Measurements from ENCODE around the gene DTNB.

DTNB gene

DNA sequence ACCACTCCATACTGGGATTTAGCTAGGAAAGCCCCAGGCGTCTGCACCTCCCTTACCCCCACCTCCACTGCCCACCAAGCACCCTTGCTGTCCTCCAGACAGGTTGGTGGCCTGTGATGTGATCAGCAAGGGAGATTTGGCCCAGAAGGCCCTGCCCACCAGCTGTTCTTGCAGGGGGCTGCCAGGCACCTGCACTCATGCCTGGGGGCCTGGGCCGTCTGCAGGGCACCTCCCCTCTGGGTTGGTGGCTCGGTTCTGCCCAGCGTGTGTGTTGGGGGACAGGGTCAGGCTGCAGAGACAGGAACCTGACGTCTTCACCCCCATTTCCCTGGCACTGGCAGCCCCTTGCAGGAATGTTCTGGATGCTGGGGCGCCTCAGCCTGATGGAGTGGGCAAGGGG lies 337.4 kb downstream of the DTNB start:
- no peak for DNase-seq

DNA sequence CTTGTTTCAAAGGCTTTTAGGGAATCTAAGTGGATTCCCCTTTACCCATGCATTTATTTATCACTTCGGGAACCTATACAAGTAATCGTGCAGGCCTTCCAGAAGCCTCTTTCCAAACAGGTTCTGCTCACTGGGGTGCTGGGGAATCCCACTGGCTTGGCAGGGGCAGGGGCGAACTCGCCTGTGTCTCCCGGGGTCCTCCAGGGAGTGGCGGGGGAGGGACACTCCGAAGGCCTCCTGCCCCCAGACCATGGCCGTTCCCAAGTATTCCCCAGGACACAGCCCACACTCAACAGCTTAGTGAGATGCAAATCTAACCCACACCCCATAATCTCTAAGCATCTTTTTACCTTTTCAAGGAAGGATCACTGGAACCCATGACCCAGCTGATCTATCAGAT lies 338.2 kb downstream of the DTNB start:
- no peak for DNase-seq

DNA sequence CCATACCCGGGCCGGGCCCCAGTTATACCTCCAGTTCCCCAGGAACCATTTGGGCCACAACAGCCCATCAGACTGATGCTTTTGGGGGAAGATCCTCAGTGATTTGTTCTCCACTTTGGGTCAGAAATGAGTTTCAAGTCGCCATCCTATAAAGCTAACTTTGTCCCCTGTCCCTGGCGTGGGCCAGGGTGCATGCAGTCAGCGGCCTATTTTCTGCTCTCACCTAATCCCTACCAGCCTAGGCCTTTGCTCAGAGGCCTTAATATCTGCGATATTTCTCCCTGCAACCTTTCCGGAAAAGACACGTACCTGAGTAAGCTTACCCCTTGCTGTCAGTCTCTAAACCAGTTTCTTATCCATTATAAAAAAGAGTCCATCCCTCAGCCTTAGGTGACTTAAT lies 338.9 kb downstream of the DTNB start:
- no peak for DNase-seq

DNA sequence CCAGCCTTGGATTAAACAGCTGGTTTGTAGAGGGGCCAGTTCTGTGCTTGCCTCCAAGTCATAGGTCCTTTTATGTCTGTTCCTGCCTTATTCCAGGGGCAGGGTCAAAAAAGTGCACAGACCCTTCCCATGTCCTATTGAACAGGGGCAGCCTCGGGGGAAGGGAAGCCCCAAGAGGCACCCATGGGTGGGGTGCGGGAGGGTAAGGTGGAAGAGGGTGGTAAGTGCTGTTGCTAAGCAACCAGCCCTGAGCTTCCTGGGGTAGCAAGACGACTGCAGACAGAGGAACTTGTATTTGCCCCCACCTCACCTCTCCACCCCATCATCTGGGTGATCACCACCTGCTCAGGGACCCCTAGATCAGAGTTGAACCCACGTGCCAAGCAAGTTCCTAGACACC lies 339.4 kb downstream of the DTNB start:
- no peak for DNase-seq

DNA sequence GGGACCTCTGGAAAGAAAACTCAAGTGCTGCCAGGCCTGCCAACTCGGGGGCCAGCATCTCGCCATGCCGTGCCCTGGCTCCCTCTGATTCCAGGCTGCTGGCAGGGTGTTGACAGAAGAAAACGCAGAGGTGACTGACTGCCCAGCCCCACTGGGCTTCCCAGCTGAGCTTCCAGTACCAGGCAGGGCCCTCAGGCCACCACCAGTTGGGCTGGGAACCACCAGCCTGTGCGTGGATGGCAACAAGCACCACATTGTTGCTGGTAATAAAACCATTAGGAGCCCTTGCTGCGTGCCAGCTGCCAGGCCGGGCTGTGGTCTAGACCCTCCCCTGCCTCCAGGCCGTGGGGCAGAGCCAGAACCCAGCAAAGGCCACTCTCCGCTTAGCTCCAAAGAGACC lies 340.8 kb downstream of the DTNB start:
- DNase-seq = no peak

DNA sequence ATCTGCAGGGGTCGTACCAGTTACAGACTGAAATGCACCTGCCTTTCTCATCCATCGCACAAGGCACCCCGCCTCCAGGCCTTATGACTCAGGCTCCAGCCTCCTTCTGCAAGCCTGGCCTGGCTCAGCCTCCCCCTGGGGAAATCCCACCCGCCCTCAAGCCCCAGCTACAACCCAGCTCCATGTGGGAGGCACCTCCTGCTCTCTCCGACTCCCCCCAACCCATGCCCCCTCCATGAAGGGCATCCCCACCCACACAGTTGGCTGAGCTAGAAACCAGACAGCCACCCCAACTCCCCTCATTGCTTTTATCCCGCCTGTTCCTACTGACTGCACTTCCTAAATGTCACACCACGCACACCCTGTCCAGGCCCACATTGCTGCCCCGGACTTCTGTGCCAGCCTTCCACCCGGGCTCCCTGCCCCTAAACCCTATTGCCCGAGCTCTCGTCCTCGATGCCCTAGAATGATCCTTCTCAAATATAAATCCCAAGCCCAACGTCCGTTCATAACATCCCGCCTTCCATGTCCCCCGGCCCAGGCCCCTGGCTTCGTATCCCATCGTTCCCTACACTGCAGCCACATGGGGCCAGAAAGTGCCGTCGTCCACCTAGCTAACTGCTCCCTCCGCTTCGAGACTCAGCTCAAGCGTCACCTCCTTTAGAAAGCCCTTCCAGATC lies 341.6 kb downstream of the DTNB start:
- DNase-seq = no peak

DNA sequence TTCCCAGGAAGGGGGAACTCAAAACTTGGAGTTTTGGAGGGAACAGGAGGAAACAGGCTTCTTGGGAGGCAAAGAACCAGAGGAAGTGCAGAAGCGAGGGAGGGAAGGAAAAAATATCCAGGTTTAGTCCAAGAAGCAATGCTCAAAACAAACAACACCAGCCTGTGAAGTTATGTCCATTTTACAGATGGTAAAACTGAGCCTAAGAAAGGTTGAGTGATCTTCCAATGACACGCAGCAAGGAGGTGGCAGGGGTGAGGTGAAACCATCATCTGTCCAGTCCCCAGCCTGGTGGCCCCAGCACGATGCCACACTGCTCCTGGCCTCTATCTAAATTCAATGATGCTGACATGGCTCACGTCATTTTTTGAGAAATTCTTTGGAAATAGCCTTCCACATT lies 342.4 kb downstream of the DTNB start:
- no peak for DNase-seq

DNA sequence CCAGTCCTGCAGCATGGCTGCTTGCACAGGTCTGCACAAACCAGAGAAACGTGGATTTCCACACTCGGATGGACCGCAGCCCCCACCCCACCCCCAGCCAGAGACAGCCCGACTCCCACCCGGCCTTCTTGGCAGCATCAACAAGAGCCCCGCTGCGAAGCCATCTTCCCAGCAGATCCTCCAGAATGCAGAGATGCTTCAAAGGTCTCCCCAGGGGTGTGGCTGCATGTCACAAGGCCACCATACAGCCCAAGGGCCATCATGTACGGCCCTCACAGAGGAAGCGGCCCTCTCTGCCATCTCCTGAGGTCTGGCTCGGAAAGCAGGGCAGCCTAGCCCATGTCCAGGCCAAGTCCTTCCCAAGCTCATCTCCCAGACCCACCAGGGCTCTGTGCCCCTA lies 343.1 kb downstream of the DTNB start:
- DNase-seq = no peak

DNA sequence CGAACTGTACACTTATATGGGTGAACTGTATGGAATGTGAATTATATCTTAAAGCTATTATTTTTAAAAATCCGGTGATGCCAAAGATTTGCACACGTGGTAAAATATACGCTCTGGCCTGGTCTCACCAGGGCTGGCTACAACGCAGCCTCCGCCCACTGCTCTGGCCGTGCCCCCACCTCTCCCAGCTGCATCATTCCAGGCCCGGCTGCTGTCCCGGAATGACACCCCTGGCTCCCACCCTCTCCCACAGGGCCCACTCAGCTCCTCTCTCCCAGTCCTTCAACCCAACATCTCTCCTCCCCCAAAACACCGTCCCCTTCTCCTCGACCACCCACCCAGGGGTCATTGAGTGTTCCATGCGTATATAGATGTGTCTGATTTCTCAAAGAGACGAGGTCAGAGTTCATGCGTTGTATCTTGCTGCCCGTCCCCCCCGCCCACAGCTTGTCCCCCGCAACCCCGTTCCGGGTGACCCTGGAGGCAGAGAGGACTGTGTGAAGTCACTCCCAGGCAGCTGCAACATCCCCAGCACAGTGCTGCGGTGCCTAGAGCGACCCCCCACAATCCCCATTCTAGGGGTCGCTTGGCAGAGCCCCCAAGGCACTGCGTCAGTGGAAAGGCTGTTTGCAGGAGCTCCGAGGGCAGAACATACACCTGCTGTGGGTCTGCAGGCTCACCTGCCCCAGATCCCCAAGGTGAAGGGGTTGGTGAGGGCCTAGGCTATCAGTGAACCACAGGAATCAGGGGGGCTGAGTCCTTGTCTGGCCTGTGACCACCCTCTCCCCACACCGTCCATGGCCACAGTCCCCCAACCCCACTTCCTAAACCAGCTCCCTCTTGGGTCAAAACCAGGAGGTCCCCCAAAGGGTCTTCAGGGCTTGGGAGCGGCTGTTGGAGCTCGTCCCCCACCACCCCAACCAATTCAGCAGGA lies 345.0 kb downstream of the DTNB start:
- DNase-seq = no peak
